Stimulated activated CD4-positive, alpha-beta T cell treated with anti-CD3 and anti-CD28 coated beads, Interleukin-1b, Interleukin-23, amount 100 ng/mL, for 24 hours (primary cell): Measurements from ENCODE around the gene PRKAR2B.
"Not testable (repeated sequence)": the region's sequence is repeated elsewhere in the genome, so short reads cannot be mapped to it uniquely, and the experiment has no call there.

Source experiments
- DNase-seq, 4 experiments: peaks; one replicate each; pipeline ENCODE4 v3.0.0-alpha.2; 2020; ENCODE audit warnings: low read depth in 4 of 4, low spot score in 1 of 4

The PRKAR2B gene

GRCh38 chr7:107076781-107077698 lies 32.5 kb downstream of the PRKAR2B start:
- no peak for DNase-seq

DNA sequence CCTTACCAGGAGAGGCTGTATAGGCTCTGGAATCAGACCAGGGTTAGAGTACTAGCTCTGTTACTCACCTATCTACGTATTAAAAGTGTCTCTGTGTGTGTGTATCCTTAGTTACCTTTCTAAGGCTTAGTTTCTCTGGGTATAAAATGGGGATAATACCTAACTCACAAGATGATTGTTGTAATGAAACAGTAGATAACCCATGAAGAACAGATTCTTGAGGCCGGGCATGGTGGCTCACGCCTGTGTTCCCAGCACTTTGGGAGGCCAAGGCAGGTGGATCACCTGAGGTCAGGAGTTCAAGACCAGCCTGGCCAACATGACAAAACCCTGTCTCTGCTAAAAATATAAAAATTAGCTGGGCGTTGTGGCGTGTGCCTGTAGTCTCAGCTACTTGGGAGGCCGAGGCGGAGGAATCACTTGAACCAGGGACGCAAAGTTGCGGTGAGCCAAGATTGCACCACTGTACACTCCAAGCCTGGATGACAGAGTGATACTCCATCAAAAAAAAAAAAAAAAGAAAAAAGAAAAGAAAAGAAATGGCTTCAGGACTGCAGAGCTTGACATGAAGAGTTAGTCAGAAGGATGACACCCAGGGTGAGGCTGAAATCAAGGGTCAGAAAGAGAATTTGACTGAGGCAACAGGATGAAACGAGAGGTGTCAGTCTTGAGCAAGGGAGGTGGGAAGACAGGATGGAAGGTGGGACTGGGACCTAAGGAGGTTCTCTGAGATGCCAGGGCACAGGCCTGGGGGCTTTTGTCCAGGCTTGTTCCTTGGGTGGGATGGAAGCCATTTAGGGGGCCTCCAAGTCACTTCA lies 33.4 kb downstream of the PRKAR2B start:
- no peak for DNase-seq

GRCh38 chr7:107078517-107078966 lies 34.0 kb downstream of the PRKAR2B start:
- DNase-seq = no peak

- no peak for DNase-seq
Observed at GRCh38 chr7:107079212-107079940, 34.9 kb downstream of the PRKAR2B start.

GRCh38 chr7:107080099-107080505 lies 35.6 kb downstream of the PRKAR2B start:
- no peak for DNase-seq

GRCh38 chr7:107080533-107080932 lies 36.0 kb downstream of the PRKAR2B start:
- DNase-seq = no peak

DNA sequence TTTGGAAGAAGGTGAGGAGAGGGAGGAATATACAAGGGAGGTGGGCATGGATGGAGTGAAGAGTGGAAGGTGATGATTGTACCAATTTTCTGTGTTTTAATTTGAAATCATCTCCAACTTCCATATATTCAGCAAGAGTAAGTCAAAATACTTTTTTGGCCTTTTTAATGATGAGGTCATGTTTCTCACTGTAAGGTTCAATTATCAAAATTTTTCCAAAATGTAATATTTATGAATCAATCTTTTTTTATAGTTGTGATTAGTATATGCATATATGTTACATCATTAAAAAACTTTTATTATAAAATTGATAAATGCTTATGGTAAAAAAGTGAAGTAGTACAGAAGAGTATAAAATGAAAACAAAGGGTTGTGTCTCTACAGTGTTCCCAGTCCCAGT lies 40.7 kb downstream of the PRKAR2B start:
- no peak for DNase-seq

GRCh38 chr7:107089627-107090026 lies 45.1 kb downstream of the PRKAR2B start:
- DNase-seq = no peak

DNA sequence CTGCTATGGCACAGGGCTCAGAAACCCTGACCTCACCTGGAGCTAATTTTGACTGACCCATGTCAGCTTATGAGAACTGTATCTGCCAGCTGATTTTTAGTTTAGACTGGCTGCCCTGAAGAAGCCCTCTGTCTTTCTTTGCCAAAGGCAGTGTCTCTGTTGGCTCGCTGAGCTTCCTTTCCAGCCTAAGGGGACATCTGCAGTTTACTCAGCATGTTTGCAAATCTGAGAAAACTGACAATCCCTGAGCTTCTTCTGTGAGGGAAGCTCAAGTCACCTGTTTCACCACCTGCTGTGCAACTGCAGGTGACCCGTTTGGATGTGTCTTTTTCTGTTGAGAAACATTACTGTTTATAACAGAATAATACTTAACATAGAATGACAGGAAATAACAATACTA lies 46.0 kb downstream of the PRKAR2B start:
- no peak for DNase-seq

- DNase-seq = no peak
Observed at GRCh38 chr7:107091306-107091705, 46.8 kb downstream of the PRKAR2B start.

DNA sequence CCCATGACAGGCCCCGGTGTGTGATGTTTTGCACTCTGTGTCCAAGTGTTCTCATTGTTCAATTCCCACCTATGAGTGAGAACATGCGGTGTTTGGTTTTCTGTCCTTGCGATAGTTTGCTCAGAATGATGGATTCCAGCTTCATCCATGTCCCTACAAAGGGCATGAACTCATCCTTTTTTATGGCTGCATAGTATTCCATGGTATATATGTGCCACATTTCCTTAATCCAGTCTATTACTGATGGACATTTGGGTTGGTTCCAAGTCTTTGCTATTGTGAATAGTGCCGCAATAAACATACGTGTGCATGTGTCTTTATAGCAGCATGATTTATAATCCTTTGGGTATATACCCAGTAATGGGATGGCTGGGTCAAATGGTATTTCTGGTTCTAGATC lies 49.2 kb downstream of the PRKAR2B start:
- not testable (repeated sequence) for DNase-seq

- not testable (repeated sequence) for DNase-seq
Observed at GRCh38 chr7:107099154-107099553, 54.6 kb downstream of the PRKAR2B start.

- DNase-seq = no peak
Observed at GRCh38 chr7:107100824-107101223, 56.3 kb downstream of the PRKAR2B start.

- no peak for DNase-seq
Observed at GRCh38 chr7:107103369-107103768, 58.9 kb downstream of the PRKAR2B start.

DNA sequence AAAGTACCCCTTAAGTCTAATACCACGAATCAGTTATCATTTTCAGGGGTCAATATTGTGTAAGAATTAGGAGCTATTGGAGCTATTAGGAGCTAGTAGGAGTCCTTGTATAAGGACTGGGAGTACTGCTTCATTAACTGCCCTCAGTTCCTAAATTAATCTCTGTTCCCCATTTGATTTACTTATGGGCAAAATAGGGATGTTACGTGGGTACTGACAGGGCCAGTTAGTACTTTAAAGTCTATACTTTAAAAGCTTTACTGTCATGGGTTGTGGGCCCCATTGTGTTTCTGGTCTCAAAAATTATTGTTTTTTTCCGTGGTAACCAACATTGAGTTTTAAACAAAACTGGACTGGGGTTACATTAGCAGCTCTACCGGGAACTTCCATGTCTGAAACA lies 60.3 kb downstream of the PRKAR2B start:
- no peak for DNase-seq

- DNase-seq = no peak
Observed at GRCh38 chr7:107105591-107106245, 61.2 kb downstream of the PRKAR2B start.

DNA sequence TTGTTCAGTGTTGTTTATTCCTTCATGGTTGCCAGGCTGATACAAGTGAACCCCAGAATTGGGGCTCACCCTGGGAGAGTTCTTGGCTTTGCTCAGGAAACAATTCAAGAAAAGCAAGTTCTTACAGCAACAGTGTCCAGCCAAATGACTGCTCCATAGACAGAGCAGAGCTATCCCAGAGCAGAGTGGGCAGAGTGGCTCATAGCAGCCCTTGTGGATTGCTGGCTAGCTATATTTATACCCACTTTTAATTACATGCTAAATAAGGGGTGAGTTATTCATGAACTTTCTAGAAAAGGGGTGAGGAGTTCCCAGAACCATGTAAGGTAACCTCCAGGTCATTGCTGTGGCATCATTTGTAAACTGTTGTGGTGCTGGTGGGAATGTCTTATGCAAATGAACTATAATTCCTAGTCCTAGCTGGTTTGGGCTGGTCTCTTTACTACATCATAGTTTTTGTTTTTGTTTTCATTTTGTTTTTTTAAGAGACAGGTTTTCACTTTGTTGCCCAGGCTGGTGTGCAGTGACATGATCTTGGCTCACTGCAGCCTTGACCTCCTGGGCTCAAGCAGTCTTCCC lies 64.4 kb downstream of the PRKAR2B start:
- DNase-seq = no peak

- DNase-seq = no peak
Observed at GRCh38 chr7:107109955-107110354, 65.5 kb downstream of the PRKAR2B start.

GRCh38 chr7:107111196-107111595 lies 66.7 kb downstream of the PRKAR2B start:
- no peak for DNase-seq

DNA sequence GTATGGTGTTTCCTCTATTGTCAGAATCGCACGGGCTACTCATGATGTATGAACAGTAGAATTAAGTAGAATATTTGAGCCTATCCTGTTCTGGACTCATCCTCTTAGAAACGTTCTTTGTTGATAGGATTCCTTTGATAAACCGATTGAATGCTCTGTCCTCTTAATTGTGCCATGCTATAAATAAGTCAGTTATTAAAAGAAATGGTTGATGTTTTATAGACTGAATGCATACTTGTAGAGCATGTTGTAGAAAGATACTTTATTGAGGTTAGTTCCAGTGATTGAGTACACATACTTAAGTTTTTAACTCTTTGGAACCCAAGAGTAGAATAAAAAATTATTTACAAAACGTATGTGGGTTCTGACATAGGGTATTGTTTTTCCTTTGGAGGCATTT lies 69.4 kb downstream of the PRKAR2B start:
- DNase-seq = no peak
